Fibroblast of peridontal ligament (primary cell): ENCODE measurements around the gene GBA2.
A peak's percentile ranks its signal among the peaks of the same experiment; 100 is the strongest.

Source experiments
- DNase-seq: peaks from one replicate; pipeline ENCODE4 v3.0.0-alpha.2; 2010; ENCODE audit errors: extremely low read depth

GBA2 gene

DNA sequence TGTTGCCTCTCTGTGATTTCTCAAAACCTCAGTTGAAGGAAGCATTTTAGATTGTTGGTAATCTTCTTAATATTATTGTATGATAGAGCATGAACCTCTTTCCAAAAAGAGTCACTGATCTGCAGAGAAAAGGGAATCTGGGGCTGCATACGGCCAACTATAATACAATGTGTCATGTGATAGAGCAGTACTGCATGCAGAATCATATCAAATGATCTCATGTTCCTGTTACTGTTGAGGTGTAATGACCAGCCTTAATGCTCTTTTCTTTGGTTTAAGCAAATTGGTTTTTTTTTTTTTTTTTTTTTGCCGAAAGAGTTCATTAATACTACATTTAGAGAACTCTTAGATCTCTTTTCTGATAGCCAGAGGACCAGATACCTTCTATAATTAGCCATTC lies 18.0 kb upstream of the GBA2 start:
- no peak for DNase-seq

DNA sequence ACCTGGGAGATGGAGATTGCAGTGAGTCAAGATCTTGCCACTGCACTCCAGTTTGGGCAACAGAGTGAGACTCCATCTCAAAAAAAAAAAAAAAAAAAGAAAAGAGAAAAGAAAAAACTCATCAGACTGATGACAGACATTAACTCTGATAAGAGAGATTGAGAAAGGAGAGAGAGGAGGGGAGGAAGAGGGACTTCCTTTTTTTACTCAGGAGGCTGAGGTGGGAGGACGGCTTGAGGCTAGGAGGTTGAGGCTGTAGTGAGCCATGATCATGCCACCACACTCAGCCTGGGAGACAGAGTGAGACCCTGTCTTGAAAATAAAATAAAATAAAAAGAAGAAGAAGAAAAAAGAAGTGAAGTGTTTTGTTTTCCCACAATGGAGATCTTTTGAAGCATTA lies 14.8 kb upstream of the GBA2 start:
- DNase-seq, result no peak

DNA sequence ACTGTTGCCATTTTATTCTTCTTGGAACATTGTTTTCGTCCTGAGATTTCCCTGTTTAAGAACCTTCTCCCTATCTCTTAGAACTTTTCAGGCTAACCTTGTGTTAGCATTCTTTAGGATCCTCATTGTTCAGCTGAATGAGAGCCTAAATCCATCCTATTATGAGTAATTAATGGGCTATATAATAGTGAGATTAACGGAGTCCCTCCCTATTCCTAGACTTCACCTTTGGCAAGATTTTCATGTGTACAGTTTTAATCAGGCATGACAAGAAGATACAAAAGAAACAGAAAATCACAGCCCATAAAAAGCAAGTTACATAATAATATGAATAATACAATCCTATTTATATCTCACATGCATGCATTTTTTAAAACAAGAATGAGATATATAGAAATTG lies 14.2 kb upstream of the GBA2 start:
- DNase-seq, result no peak

DNA sequence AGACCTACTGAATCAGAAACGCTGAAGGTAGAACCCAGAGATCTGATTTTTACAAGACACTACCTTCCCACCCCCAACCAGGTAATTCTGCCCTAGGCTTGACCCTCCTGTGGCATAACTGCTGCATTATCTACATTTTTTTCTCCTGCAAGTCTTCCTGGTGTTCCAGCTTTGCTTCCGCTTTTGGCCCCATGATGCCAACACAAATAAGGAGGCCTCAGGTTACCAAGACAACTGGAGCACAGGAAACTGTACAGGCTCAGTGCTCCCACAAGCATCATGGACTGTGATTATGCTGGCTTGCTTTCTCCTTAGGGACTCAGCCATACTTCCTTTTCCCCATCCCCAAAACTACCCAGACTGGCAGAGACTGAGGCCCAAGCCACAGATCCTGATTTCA lies 11.6 kb upstream of the GBA2 start:
- DNase-seq, result peak; percentile 41

DNA sequence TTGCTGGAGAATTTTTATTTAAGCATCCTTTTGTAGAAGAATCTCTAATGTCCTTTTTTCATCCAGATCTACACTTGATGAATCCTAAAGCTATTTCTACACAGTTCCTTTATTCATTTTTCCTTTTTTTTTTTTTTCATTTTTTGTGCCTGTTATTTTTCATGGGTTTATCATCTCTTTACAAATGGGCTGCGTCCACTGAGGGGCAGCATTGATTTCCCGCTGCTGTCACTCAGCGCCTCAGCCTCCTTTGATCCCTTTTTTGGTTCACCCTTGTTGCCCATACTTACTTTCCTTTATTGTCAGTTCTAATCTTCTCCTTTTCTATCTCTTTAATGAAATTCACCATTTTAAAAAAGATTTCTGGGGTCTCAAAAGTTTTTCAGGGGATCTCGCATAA lies 10.8 kb upstream of the GBA2 start:
- DNase-seq, result no peak

DNA sequence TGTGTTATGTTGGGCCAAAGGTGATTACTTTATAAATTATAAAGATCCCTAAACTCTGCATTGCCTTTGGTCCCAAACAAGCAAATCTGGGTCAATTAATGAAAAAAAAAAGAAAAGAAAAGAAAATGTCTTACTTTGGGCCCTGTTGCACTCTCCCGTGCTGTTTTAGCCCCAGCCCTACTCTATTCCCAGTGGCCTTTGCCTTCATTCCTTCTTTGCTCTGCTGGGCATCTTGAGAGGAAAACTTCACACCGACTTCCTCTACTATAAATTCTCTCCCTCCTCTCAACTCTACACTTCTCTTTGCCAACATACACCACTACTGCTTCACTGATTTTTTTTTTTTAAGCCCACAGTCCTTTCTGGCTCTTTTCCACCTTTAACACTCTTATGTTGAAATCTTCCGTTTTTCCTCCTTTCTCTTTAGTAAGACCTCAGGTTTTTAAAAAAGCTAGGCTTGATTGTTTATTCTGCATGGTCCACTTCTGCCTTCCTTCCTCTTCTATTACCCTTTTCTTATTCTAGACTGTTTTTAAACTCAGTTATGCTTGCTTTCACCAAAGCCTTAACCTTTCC lies 9.5 kb upstream of the GBA2 start:
- peak; percentile 45 for DNase-seq

DNA sequence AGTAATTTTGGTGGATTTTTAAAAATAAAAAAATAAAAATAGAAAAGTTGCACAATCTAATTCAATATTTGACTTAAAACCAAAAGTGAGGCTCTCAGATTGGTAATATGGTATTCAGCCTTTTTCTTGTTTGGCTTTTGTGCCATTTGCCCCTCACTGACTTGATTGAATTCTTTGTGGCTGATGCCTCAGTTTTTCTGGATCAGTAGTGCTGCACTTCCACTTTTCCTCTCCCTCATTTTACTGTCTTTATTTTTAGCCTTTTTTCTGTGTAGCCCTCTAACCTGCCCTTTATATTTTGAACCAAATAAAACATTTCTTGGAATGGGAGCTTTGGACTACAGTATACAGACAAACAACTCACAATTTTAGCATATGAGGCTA lies 8.9 kb upstream of the GBA2 start:
- peak; percentile 21 for DNase-seq

DNA sequence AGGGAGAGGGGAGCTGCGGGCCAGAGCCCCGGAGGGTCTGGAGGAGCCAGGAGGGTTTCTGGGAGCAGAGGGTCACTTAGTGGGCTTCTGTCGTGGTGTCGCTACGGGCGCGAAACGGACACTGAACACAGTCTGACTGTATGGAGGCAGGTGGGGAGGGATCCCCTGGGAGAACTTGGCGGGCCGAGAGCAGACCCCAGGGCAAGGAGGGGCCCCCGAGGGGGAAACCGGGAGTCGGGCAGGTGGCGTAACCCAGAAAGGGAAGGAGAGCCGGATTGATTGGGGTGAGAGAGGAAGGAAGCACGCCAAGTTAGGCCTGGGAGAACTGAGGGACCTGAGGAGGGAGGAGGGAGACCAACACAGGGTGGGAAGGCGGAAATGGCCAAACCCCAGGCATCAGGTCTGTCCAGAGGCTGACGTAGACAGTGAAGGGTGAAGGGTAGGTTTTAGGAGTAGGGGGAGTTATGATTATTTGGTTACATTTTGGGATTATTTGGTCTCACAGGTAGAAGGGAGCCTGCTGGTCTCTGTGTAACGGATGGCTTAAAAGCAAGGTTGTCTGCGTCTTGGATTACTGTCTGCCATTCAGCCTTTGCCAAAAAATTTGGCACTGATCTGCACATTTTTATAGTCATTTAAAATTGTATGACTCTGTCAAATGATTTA lies 8.3 kb upstream of the GBA2 start:
- DNase-seq, result no peak

DNA sequence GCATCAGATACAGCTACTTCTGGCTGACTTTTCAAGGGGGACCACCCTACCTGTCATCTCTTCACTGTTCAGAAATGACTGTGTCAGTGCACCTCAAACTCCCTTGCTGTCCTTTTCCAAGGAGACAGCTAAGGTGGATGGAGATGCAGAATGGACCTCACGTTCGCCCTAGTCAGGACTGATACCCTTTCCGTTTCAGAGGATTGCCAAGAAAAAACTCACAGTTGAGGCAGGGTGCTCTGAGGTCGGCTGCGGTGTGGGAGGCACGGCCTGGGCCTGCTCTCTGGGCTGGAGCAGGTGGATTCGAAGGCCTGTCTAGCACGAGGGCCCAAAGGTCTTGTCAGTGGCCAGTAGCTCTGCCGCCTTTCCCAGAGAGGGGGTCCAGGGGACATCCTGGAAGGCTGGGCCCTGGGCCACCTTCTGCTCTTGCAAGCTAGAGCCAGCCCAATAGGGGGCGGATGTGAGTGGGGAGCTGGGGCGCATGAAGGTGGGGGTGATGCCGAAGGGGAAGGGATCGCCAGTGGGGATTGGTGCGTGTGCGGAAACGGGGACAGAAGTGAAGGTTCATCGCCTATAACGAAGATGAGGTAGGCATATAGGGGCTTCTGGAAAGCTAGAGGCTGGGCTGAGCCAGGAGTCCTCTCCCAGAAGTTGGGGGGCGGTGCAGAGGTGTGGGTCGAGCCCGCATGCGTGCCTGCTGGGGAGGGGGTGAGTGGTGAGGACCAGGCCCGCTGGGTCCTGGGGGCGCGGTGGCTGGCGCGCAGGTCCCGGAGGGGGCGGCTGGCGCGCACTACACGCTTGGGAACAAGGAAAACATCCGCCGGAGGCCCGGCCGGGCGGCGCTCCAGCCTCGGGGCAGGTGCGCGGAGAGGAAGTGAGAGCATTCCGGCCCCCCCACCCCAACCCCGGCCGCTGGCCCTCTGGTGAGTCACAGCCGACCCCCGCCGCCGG lies 7.5 kb upstream of the GBA2 start:
- DNase-seq, result no peak

DNA sequence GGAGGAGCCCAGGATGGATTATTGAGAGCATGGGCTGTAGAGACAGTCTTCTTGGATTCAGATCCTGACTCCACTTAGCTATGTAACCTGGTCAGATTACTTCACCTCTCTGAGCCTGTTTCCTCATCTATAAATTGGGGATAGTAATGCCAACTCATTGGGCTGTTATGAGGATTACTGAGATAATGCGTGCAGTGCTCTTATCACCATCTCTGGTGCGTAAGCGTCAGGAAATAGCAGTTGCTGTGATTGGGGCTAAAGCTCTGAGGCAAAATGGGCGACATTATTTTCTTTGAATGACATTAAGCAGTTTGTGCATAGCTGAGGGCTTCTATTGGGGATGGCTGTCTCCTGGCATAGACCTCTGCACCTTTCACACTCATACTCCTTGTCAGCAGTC lies 6.0 kb upstream of the GBA2 start:
- DNase-seq, result no peak

DNA sequence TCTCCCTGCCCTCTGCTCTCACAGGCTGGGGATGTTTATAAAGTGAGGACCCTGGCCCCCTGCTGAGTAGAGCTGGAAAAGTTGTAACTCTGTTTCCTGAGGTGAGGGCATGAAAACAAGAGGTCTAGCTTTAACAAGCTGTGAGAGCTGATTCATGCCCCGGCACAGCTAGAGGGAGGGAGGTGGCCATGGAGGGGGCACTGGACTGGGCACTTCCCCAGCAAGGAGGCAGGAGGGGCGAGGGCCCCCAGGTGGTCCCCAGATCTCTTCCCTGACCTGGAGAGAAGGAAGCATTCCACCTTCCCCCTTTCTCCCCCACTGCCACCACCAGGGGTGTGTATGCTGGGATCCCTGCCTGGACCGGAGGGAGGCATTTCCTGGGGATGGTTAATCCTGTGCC lies 5.2 kb upstream of the GBA2 start, which contains the start of gene MSMP:
TSS of gene MSMP (minus strand) at position 13 of the 400 bp plus-strand sequence. CDS start 147 bp downstream, outside the sequence.
- no peak for DNase-seq

DNA sequence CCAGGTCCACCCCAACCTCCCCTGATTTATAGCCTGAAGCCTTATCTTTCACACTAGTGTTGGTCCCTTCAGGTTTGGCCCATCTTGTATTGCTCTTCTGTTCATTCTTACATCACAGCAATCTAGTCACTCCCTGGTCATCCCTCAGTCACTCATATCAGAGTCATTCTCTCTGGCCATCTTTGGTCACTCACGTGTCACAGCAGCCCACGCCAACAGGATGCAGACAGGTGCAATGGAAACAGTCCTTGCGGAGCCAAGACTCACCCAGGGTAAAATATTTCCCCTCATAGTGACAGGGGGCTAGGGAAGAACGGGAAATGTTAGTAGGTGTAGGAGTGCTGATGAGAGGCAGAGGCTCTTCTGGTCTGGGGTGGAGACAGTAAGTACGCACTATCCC lies 4.4 kb upstream of the GBA2 start:
- no peak for DNase-seq

DNA sequence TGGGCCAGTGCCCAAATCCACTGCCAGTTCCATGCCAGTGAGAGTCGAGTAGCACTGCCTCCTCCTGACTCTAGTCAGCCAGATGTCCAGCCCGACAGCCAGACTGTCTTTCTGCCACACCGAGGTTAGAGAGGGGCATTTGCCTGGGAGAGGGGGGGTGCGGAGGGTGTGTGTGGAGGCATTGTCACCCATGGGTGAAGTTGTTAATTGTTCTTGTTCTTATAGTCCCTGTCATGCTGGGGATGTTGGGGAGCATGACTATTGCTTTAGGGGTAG lies 1.2 kb upstream of the GBA2 start:
- no peak for DNase-seq

DNA sequence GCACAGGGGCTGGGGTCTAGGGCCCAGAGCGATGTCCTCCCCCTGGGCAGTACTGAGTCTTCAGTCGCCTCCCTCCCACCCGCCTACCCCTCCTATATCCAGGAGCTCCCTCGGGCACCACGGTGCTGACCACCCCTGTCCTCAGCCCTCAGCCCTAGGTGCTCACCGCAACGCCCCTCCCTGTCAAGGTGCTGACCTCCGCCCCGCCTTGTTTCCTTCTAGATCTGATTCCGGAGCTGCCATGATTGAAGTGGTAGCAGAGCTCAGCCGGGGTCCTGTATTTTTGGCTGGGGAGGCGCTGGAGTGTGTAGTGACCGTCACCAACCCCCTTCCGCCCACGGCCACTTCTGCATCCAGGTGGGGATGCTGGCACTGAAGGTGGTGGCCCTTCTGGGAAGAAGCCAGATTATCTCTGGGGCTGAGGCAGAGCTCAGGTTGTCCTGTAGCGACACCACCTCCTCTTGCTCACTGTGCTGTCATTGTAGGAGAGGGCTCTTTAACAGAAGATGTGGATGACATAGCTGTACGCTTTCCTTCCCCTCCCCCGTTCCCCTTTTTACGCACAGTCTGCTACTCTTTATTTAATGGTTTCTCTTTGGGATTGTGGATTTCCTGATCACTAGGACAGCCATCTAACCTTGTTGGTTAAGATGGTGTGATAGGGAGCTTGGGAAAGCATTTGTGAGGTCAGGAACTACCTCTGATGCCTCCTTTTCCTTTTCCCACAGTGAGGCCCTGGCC lies 657 bp upstream of the GBA2 start:
- DNase-seq, result no peak

DNA sequence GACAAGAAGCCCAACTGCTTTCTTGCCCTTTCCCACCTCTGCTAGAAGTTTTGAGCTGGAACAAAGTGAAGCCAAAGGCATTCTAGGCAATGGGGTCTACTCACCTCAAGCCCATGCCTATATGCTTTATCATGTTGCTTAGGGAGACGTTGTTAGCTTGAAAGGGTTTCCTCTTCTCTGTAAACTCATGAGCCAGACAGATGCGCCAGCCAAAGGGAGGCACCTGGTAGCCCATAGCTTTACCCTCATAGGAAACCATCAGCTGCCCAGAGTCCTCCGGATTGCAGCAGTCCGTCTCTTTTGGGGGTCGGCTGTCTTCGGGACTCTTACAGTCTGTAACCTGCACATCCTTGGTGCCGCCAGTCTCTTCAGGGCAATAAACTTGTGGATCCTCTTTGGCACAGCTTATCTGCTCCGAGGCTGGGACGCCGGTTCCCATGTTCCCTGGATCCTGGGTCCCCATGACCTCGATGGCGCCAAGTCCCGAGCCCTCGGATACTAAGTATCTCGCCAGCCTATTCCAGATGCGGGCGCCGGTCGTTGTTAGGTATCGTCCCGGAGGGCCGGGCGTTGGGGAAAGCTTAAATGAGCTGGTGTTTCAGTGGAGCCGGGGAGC lies 678 bp downstream of the GBA2 start:
- no peak for DNase-seq

DNA sequence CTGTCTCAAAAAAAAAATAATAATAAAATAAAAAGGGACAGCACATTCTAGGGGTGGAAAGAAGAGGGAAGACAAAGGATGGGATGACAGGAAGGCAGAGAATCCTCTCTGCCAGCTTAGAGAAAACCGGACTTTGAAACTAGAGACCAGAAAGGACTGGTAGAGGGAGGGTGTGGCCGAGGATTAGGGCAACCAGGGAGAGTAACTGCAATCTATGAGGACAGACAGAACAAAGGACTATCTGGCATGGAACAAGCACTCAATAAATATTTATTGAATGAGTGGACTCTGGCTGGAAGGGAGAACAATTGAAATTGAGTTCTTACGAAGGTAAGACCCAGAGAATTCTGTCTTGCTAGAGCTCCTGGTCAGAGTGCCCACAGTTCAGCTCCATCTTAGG lies 2.4 kb downstream of the GBA2 start:
- DNase-seq, result no peak

DNA sequence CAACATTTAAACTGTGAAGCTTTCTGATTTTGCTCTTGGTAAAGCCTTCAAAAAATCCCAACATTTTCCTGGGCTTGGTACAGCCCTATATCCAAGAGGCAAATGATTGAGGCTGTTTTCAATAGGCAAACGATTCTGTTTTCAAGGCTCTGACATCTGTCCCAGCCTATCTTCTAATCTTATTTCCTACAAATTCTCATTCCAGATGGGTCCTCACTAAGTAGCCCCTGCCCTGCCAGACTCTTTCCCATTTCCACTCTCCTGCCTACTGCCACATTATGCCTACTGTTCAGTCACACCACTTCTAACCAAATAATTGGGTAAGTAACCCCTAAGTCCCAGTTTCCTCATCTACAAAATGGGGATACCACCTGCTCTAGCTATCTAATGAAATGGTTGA lies 3.5 kb downstream of the GBA2 start:
- no peak for DNase-seq

DNA sequence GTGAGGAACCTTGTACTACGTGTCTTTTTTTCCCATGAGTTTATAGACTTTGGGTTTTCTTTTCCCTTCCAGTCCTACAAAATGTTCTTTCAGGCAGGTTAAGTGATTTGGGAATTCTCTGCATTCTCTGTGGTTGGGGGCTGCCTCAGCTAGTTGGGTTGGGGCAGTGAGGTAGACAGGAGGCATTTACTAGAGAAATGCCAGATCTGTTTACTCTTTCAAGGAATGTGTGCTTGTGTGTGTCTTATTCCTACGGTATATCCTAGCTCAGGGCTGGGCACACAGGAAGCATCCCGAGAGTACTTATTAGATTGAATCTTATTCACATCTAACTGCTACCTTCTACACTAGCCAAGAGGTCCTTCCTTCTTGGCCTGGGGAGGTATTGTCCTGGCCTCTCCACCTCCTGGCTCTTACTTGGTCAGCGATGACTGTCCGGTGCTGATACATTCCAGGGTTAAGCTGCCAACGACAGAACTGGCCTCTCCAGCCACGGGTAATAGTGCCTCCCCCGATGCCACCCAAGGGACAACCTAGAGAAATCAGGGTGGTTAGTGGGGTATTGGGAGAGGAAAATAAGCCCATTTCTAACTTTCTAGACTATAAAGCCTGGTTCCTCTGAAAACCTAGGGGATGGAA lies 5.0 kb downstream of the GBA2 start:
- no peak for DNase-seq

DNA sequence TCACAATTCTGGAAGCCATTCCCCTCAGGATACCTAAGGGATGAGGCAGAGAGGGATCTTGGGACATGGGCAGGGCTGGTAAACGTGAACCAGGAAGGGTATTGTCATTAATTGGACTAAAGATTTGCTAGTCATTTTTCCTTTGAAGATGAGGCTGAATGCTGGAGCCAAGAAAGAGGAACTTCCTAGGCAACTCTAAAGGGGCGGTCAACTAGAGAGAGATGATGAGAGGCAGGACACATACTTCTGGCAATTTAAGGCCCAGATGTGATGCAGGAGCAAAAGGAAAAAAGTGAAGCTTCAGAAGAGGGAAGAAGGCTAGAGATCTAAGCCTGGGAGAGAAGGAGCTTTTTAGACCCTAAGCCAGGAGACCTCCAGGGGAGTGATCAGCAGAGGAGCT lies 5.6 kb downstream of the GBA2 start:
- no peak for DNase-seq

DNA sequence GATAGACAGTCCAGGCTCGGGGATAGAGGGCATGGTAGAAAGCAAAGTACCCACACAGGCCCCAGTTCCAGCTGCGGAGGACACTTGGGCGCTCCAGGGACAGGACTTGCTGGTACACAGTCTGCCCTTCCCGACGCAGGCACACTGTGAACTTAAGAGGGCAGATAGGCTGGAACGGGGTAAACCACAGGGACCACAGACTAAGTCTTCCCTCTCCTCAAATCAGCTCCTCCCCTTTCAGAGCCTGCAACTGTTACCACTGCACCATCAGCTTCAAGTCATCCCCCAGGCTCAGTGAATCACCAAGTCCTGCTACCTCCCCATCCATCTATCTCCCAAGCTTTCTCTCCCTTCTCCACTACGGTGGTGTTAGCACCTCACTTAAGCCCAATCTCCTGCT lies 7.3 kb downstream of the GBA2 start:
- no peak for DNase-seq

DNA sequence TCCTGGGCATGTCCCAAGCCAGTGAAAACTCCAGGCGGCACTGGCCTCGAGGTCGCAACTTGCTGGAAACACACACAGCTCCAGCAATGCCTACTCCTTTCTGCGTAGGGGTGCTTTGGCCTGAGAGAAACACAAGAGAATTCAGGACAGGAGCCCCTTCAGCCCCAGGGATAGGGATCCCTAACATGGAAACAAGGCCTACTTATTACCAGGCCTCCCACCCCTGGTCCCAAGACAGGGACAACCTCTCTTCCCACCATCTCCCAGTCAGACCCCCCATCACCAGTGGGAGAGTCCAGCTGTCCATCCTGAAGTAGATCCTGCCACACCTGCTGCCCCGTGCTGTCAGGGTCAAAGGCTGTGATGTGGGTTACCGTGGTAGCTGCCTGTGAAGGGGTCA lies 8.8 kb downstream of the GBA2 start:
- no peak for DNase-seq

DNA sequence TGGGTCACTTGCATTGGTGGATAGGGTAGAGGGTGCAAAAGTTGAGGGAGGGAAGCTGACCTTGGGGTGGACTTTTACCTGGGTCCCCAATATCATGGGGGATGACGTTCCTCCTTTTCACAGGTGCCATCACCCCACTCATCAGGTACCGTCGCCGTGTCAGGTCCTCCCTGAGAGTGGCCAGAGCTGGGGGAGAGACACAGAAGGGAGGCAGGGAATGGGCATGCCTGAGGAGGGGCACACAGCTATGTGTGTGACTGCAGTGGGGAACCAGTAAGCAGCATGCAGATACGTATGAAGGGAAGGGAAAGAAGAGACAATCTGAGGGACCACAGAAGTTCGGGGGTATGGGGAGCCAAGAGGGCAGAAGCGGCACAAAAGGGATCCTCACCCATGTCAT lies 10.1 kb downstream of the GBA2 start:
- DNase-seq, result no peak
